Activated naive CD4-positive, alpha-beta T cell treated with anti-CD3 and anti-CD28 coated beads, Interleukin-2, amount 50 U/mL, for 24 hours (primary cell): Measurements from ENCODE around the gene BRAT1.

Experiments
- H3K27ac Mint-ChIP-seq: one replicate; pipeline ENCODE4 v1.8.0; 2021; ENCODE audit warnings: mild to moderate bottlenecking, mixed read lengths
- H3K27me3 Mint-ChIP-seq: one replicate; pipeline ENCODE4 v1.8.0; 2021; ENCODE audit warnings: mixed read lengths
- H3K36me3 Mint-ChIP-seq: one replicate; pipeline ENCODE4 v1.8.0; 2021; ENCODE audit warnings: mixed read lengths
- H3K4me1 Mint-ChIP-seq: one replicate; pipeline ENCODE4 v1.8.0; 2021; ENCODE audit warnings: mixed read lengths
- H3K4me3 Mint-ChIP-seq: one replicate; pipeline ENCODE4 v1.8.0; 2021; ENCODE audit warnings: mild to moderate bottlenecking, mixed read lengths
- H3K9me3 Mint-ChIP-seq: one replicate; pipeline ENCODE4 v1.8.0; 2021; ENCODE audit warnings: mixed read lengths

BRAT1 gene

DNA sequence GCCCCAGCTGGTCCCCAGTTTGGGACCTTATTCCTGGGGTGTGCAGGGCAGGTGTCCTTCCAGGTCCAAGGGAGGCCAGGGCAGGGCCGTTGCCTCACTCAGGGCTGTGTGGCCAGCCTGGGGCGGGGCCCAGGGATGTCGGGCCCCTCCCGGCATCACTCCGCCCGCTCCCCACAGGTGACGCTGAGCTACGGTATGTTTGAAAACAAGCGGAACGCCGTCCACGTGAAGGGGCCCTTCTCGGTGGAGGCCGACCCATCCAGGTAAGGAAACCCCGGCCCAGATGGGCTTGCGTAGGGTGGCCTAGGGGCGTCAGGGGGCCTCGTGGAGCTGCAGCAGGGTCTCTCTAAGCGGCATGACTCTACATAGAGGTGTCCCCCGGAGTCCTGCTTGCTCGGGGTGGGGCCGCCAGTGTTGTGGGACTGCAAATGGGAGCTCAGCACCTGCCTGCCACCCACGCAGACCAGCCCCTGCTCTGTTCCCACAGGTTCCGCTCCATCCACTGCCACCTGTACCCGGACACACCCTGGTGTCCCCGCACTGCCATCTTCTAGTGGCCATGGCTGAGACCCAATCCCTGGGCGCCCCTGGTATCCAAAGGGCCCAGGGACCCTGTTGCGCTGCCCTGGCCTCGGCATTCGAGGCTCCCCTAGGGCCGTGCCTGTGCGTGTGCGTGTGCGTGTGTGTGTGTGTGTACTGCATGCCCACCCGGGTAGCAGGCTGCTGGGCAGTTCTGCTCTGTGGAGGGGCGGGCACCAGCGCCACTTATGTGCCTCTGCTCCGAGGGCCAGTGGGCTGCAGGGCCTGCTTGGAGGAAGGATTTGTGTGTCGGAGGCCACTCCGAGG is 28.4 kb downstream of the BRAT1 start:
- H3K27me3 Mint-ChIP-seq = no peaks in the 10 kb centered on the region
- H3K4me1 Mint-ChIP-seq = peaks cover 66% of the 10 kb centered on the region
- H3K36me3 Mint-ChIP-seq = no peaks in the 10 kb centered on the region
- H3K27ac Mint-ChIP-seq = no peak overlapping the region
- H3K9me3 Mint-ChIP-seq = no peaks in the 10 kb centered on the region
- no peak overlapping the region for H3K4me3 Mint-ChIP-seq

- Mint-ChIP-seq H3K36me3 (no peaks in the 10 kb centered on the region), H3K27ac (no peak overlapping the region), H3K27me3 (no peaks in the 10 kb centered on the region), H3K4me1 (peaks cover 68% of the 10 kb centered on the region), H3K9me3 (no peaks in the 10 kb centered on the region), H3K4me3 (no peak overlapping the region)
These were observed 29.4 kb downstream of the BRAT1 start for GRCh38 chr7:2525658-2526630.

DNA sequence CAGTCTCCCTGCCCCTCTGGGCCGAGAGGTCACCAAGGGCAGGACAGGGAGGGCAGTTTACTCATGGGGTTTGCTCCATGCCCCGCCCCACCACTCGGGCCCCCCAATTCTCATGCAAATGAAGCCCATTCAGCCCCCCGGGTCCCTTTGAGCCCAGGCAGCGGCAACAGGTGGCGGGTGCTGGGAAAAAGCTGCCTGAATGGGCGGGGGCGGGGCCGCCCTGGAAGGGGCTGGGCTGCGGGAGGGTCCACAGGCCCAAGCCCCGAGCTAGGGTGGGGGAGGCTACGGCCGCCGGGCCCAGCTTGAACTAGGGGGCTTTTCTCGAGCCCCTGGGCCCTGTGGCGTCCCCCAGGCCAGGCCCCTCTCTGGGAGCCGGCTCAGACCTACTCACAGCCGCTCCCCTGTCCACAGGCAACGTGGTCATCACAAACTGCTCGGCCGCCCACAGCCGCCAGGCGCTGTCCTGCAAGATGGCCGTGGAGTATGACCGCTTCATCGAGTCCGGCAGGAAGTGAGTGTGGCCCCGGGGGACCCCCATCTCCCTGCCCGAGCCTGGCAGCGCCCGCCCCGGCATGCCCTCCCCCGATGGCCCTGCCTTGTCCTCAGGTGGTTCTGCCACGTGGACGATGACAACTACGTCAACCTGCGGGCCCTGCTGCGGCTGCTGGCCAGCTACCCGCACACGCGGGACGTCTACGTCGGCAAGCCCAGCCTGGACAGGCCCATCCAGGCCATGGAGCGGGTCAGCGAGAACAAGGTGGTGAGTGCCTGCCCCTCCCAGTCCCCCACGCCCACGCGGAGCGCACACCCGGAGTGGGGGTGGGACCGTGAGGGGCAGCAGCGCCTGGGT is 30.3 kb downstream of the BRAT1 start:
- H3K4me3 Mint-ChIP-seq = no peak overlapping the region
- H3K27me3 Mint-ChIP-seq = no peaks in the 10 kb centered on the region
- H3K27ac Mint-ChIP-seq = no peak overlapping the region
- peaks cover 63% of the 10 kb centered on the region for H3K4me1 Mint-ChIP-seq
- H3K36me3 Mint-ChIP-seq = no peaks in the 10 kb centered on the region
- no peaks in the 10 kb centered on the region for H3K9me3 Mint-ChIP-seq

DNA sequence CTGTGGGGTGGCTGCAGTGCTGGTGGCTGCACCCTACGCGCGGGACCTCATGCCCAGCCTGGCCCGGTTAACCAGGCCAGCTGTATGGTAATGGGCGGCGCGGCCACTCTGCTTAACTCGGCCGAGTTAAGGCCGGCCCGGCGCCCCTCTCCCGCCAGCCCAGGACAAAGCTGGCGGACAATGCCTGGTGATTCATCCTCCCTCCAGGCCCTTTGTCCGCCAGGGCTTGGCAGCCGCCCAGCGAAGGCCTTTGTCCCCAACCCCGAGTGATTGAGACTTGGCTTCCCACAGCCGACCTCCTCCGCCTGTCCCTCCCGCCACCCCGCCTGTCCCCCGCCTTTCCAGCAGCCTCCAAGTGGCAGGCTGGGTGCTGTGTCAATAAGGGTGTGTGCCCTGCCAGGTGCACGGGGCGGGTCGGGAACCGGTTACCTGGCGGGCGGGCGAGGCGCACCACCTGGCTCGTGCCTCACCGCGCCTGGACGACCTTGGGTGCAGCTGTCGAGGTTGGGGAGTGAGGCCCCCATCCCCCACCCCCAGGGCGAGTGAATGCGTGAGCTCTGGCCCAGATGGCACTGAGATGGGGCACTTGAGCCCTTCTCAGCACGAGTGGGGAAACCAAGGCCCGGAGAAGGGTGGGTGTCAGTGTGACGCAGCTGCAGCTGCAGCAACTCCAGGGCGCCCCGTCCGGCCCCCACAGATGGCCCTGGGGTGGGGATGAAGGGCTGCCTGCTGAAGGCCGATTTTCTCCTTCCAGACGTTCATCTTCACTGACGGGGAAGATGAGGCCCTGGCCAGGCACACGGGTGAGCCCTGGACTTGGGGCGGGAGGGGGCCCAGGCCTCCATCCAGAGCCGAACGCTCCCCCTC is 31.1 kb downstream of the BRAT1 start:
- no peaks in the 10 kb centered on the region for H3K27me3 Mint-ChIP-seq
- H3K27ac Mint-ChIP-seq = no peak overlapping the region
- no peaks in the 10 kb centered on the region for H3K9me3 Mint-ChIP-seq
- H3K4me3 Mint-ChIP-seq = no peak overlapping the region
- no peaks in the 10 kb centered on the region for H3K36me3 Mint-ChIP-seq
- peaks cover 57% of the 10 kb centered on the region for H3K4me1 Mint-ChIP-seq

GRCh38 chr7:2523461-2523936 is 31.8 kb downstream of the BRAT1 start:
- Mint-ChIP-seq H3K27me3 (no peaks in the 10 kb centered on the region), H3K4me3 (peak overlapping the region; percentile 85), H3K27ac (no peak overlapping the region), H3K36me3 (no peaks in the 10 kb centered on the region), H3K9me3 (no peaks in the 10 kb centered on the region), H3K4me1 (peaks cover 51% of the 10 kb centered on the region)

GRCh38 chr7:2522780-2523433 is 32.4 kb downstream of the BRAT1 start:
- peak overlapping the region; percentile 90 for H3K27ac Mint-ChIP-seq
- peak overlapping the region; percentile 85 for H3K4me3 Mint-ChIP-seq
- H3K9me3 Mint-ChIP-seq = no peaks in the 10 kb centered on the region
- no peaks in the 10 kb centered on the region for H3K27me3 Mint-ChIP-seq
- H3K36me3 Mint-ChIP-seq = no peaks in the 10 kb centered on the region
- H3K4me1 Mint-ChIP-seq = peaks cover 51% of the 10 kb centered on the region

DNA sequence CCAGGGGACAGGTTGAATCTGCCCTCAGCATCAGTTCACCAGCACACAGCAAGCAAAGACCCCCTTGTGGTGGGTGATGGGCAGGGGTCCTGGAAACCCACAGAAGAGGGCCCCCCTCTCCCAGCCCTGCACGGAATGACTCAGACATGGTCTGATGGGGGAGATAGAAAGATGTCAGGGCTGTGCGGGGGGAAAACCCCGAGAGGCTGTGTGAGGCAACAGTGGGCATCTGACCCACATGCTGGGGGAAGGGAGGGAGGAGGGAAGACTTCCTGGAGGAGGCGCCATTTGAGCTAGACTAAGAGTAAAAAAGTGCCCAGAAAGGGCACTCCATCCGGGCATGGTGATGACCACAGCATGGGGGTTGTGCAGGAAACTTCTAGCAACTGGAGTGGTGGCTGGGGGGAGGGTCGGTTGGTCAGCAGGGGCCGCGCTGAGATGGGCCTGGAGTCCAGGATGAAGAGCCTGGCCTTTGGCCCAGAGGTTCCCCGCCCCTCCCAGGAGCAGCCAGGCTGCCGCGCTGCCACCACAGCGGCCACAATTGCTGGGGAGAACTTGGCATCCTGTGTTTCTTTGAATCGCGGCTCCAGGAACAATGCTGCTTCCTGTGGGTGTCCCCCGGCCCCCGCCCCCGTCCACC is 33.3 kb downstream of the BRAT1 start:
- Mint-ChIP-seq H3K27me3 (no peaks in the 10 kb centered on the region), H3K9me3 (no peaks in the 10 kb centered on the region), H3K4me1 (peaks cover 50% of the 10 kb centered on the region), H3K4me3 (peak overlapping the region; percentile 88), H3K36me3 (no peaks in the 10 kb centered on the region), H3K27ac (peak overlapping the region; percentile 66)

GRCh38 chr7:2521341-2521745 is 34.0 kb downstream of the BRAT1 start:
- Mint-ChIP-seq H3K9me3 (no peaks in the 10 kb centered on the region), H3K27me3 (no peaks in the 10 kb centered on the region), H3K4me3 (peak overlapping the region; percentile 88), H3K36me3 (no peaks in the 10 kb centered on the region), H3K4me1 (peaks cover 44% of the 10 kb centered on the region), H3K27ac (peak overlapping the region; percentile 66)

DNA sequence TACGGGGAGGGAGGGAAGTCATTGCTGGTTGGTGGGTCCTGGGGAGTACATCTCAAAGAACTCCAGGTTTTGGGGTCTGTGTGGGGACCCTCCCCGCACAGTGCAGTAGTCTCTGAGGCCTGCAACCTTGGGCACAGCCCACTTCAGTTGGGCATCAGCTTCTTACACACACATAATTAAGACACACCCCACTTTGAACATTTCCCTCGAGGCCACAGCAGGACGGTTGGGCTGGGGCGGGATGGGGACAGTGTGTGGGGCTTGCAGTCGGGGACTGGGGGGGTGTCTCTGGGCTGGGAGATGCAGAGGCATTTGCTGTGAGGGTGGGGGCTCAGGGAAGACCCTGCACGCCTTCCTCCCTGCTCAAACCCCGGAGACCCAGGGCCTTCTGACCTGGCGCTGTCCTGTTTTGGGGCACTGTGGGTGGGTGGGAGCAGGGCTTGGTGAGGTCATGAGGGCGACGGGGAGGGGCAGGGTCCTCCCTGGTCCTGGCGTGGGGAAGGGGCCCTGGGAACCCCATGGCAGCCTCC is 34.5 kb downstream of the BRAT1 start:
- peak overlapping the region; percentile 91 for H3K4me3 Mint-ChIP-seq
- H3K9me3 Mint-ChIP-seq = no peaks in the 10 kb centered on the region
- H3K4me1 Mint-ChIP-seq = peaks cover 38% of the 10 kb centered on the region
- H3K27ac Mint-ChIP-seq = no peak overlapping the region
- no peaks in the 10 kb centered on the region for H3K27me3 Mint-ChIP-seq
- H3K36me3 Mint-ChIP-seq = no peaks in the 10 kb centered on the region

GRCh38 chr7:2520131-2520760 is 35.1 kb downstream of the BRAT1 start:
- Mint-ChIP-seq H3K4me1 (peaks cover 36% of the 10 kb centered on the region), H3K4me3 (peak overlapping the region; percentile 91), H3K9me3 (no peaks in the 10 kb centered on the region), H3K36me3 (no peaks in the 10 kb centered on the region), H3K27ac (peak overlapping the region; percentile 72), H3K27me3 (no peaks in the 10 kb centered on the region)

GRCh38 chr7:2519119-2519930 is 36.0 kb downstream of the BRAT1 start, which contains the start of gene LFNG:
Gene LFNG, plus strand, starts transcription at chr7:2519774. Its CDS starts 88 bp downstream, at chr7:2519862.
- peak within 1 kb of the TSS; percentile 72 for H3K27ac Mint-ChIP-seq

DNA sequence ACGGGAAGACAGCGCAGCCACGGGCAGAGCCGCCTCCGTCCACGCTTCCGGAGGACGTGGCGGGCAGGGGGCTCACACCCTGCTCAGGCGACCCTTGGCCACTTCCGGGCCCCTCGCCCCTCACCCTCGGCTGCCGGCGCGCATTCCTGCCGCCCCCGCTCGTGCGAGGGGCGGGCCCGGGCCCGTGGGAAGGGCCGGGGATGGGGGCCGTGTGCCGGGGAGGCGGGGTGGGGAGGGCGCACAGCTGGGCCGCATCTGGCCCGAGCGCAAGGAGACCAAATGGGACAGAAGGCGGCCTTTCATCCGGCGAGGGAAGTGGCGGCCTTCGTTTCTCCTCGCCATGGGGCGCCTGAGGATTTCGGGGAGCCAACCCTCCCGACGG is 36.6 kb downstream of the BRAT1 start:
- no peak overlapping the region for H3K27ac Mint-ChIP-seq
- H3K36me3 Mint-ChIP-seq = no peaks in the 10 kb centered on the region
- H3K27me3 Mint-ChIP-seq = no peaks in the 10 kb centered on the region
- H3K9me3 Mint-ChIP-seq = no peaks in the 10 kb centered on the region
- H3K4me1 Mint-ChIP-seq = peaks cover 36% of the 10 kb centered on the region
- H3K4me3 Mint-ChIP-seq = peak overlapping the region; percentile 84

More at GRCh38 chr7:2519119-2519930, 36.0 kb downstream of the BRAT1 start, which contains the start of gene LFNG:
- H3K4me1 Mint-ChIP-seq = peaks cover 36% of the 10 kb centered on the region
- peak within 1 kb of the TSS; percentile 91 for H3K4me3 Mint-ChIP-seq
- H3K9me3 Mint-ChIP-seq = no peaks in the 10 kb centered on the region
- H3K27me3 Mint-ChIP-seq = no peaks in the 10 kb centered on the region
- no peaks in the 10 kb centered on the region for H3K36me3 Mint-ChIP-seq
